ENCODE measurements around the gene GRK5.

- TF ChIP-seq CTCF (IDR thresholded peaks at IDR 0.05) = no peak
- TF ChIP-seq POLR2A (IDR thresholded peaks at IDR 0.05) = no peak
These were observed 134.3 kb downstream of the GRK5 start for GRCh38 chr10:119341459-119342301.

Measured in Peyer's patch (tissue), 4 donors.